D721Med (cell line): ENCODE measurements around the gene L3MBTL1.

Experiments used
- DNase-seq: peaks from one replicate; pipeline ENCODE4 v3.0.0; 2011; ENCODE audit warnings: low spot score; ENCODE audit not compliant: insufficient read length
- FAIRE-seq: peaks from 2 replicates; lab custom pipeline; 2011; peaks lifted over from hg19 to GRCh38; lab: Jason Lieb, UNC
- CTCF ChIP-seq: IDR thresholded peaks from 2 replicates; pipeline ENCODE4 v1.5.1; 2012; ENCODE audit warnings: mild to moderate bottlenecking, control low read depth; ENCODE audit not compliant: insufficient read depth; ENCODE audit errors: missing control alignments

The L3MBTL1 gene

GRCh38 chr20:43530321-43531090 is 23.0 kb downstream of the L3MBTL1 start:
- no peak for FAIRE-seq
- TF ChIP-seq CTCF: no peak
- DNase-seq: no peak

GRCh38 chr20:43531091-43531443 is 23.6 kb downstream of the L3MBTL1 start:
- no peak for DNase-seq
- FAIRE-seq: no peak
- no peak for TF ChIP-seq CTCF

- FAIRE-seq: no peak
- no peak for DNase-seq
- TF ChIP-seq CTCF: no peak
These were observed 25.0 kb downstream of the L3MBTL1 start for GRCh38 chr20:43532416-43533055.

- no peak for DNase-seq
- no peak for TF ChIP-seq CTCF
- FAIRE-seq: no peak
These were observed 25.6 kb downstream of the L3MBTL1 start for GRCh38 chr20:43533060-43533459.

DNA sequence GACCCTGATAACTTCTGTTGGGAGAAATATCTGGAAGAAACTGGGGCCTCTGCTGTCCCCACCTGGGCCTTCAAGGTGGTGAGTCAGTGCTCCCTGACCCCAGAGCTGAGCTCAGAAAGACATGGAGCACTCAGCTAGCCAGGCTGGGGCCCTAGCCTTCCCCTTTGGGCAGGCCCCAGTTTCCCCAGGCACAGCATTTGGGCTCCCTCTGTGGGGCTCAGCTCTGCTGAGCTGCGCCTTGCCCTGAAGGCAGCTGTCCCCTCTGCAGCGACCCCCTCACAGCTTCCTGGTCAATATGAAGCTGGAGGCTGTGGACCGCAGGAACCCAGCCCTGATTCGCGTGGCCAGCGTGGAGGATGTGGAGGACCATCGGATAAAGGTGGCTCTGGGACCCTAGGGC is 26.5 kb downstream of the L3MBTL1 start:
- no peak for TF ChIP-seq CTCF
- DNase-seq (no peak), FAIRE-seq (no peak)

DNA sequence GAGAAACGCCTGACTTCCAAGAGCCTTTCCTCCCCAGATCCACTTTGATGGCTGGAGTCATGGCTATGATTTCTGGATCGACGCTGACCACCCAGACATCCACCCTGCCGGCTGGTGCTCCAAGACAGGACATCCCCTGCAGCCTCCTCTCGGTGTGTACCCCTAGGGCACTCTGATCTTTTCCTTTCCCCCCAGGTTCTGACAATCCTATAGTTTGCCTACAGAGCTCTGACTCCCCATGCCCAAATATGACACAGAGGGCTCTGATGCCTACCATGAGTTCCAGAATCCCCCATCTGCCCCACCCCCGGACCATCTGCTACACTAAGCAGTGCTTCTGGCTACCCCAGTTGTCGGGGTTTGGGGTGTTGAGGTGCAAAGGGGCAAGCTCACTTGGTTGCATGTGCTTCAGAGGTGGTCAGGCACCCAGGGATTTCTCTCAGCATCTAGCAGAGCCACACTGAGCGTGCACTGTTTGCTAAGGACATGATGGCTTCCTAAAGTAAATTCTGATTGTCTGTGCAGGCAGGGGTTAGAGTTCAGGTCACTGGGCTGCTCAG is 27.4 kb downstream of the L3MBTL1 start:
- DNase-seq: no peak
- no peak for TF ChIP-seq CTCF
- FAIRE-seq: no peak
